ENCODE results near the gene MALSU1. TPM values are rescaled to one million over a fixed set of nuclear protein-coding genes. Genes with fewer than 3 reads are reported as not detected.

MALSU1 gene
- polyA plus RNA-seq, 3 donors = 51.1 to 55.6 (median 52.9) TPM

DNA sequence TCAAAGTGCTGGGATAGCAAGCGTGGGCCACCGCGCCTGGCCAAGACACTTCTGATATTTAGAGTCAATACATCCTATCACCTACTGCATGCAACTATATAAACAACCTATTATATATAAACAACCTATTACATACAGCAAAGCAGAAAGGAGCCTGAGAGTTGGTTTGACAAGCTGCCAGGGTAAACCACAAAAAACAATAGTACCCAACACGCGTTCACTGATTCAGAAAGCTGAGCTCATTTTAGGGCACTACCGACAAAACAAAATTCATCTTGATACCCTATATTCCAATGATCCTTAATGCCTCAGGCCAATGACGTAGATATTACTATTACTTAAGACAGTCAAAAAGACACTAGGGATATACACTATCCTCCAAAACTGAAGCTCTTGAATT is 16.2 kb downstream of the MALSU1 start:
- DNase-seq (ENCODE audit: extremely low read depth in 1 of 11, low read depth in 9 of 11, low spot score in 4 of 11) = no peak

GRCh38 chr7:23331132-23331531 is 32.0 kb downstream of the MALSU1 start:
- no peak for DNase-seq (ENCODE audit: extremely low read depth in 1 of 11, low read depth in 9 of 11, low spot score in 4 of 11)

DNA sequence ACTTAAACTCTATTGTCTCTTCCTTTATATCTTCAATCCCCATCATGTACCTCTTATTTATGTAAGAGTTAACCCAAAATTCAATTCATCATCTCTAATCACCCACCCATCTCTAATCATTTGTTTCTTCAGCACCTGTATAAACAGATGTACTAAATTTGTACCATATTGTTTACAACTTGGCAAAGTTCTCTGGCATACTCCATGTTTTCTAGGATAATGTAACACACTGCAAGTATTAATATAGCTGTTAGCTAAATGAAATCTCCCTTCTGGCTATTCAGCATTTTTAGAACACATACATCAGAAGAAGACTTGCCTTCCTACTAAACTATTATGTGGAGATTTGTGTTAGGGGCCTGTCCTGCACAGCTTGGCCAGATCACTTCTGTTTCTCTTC is 33.1 kb downstream of the MALSU1 start:
- DNase-seq (ENCODE audit: extremely low read depth in 1 of 11, low read depth in 9 of 11, low spot score in 4 of 11) = no peak

GRCh38 chr7:23332910-23333612 is 33.9 kb downstream of the MALSU1 start:
- peak in 2 of 11 donors; percentile 22 to 30 for DNase-seq (ENCODE audit: extremely low read depth in 1 of 11, low read depth in 9 of 11, low spot score in 4 of 11)

- no peak for DNase-seq (ENCODE audit: extremely low read depth in 1 of 11, low read depth in 9 of 11, low spot score in 4 of 11)
Observed at GRCh38 chr7:23333671-23334246, 34.6 kb downstream of the MALSU1 start.

GRCh38 chr7:23334482-23335056 is 35.4 kb downstream of the MALSU1 start:
- DNase-seq (ENCODE audit: extremely low read depth in 1 of 11, low read depth in 9 of 11, low spot score in 4 of 11) = no peak

DNA sequence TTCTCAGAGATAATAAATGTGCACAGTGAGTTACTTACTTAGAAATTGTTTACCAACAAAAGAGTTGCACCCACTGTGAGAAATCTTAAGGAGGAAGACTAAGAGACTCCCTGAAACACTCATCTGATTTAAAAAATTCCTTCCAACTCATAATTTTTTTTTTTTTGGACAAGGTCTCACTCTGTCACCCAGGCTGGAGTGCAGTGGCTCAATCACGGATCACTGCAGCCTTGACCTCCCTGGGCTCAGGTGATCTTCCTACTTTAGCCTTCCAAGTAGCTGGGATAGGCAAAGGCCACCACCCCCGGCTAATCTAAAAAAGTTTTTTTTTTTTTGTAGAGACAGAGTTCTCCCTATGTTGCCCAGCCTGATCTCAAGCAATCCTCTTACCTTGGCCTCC is 36.0 kb downstream of the MALSU1 start:
- no peak for DNase-seq (ENCODE audit: extremely low read depth in 1 of 11, low read depth in 9 of 11, low spot score in 4 of 11)

- no peak for DNase-seq (ENCODE audit: extremely low read depth in 1 of 11, low read depth in 9 of 11, low spot score in 4 of 11)
Observed at GRCh38 chr7:23335621-23336020, 36.5 kb downstream of the MALSU1 start.

DNA sequence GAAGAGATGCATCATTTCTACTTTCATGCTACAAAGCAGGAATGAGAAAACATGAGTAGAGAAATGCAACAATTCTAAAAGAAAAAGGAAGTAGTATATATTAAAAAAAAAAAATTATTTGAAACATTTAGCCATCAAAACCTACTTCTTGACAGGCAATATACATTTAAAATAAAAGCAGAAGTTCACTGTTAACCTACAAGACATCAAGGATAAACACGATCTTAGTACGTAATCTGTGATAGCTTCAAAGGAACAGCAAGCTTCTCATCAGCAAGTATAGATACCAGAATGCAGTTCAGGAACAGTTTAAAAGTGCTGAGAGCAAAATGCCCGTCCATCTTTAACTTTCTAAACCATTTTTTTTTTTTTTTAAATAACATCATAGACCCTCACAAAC is 36.9 kb downstream of the MALSU1 start:
- DNase-seq (ENCODE audit: extremely low read depth in 1 of 11, low read depth in 9 of 11, low spot score in 4 of 11) = no peak

GRCh38 chr7:23336799-23337283 is 37.7 kb downstream of the MALSU1 start:
- no peak for DNase-seq (ENCODE audit: extremely low read depth in 1 of 11, low read depth in 9 of 11, low spot score in 4 of 11)

DNA sequence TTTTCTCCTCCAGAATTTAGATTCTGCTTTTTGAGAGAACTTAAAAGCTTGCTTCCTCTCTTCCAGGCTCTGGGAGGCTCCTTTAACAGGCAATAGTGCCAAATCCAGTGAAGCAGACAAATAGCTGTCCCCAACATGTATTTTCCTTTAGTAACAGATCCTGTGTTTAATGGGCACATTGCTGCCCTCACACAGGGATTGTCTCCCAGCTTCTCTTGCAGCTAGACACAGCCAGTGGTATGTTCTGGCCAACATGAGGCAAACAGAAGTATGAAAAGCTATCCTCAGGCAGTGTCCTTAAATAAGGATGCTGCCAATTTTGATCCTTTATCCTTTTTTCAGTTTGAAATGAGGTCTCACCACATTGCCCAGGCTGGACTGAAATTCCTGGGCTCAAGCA is 38.2 kb downstream of the MALSU1 start:
- no peak for DNase-seq (ENCODE audit: extremely low read depth in 1 of 11, low read depth in 9 of 11, low spot score in 4 of 11)

GRCh38 chr7:23338439-23338838 is 39.3 kb downstream of the MALSU1 start:
- DNase-seq (ENCODE audit: extremely low read depth in 1 of 11, low read depth in 9 of 11, low spot score in 4 of 11) = no peak

GRCh38 chr7:23338863-23339262 is 39.7 kb downstream of the MALSU1 start:
- DNase-seq (ENCODE audit: extremely low read depth in 1 of 11, low read depth in 9 of 11, low spot score in 4 of 11) = no peak

- no peak for DNase-seq (ENCODE audit: extremely low read depth in 1 of 11, low read depth in 9 of 11, low spot score in 4 of 11)
Observed at GRCh38 chr7:23341846-23342598, 42.9 kb downstream of the MALSU1 start.

GRCh38 chr7:23343102-23343501 is 44.0 kb downstream of the MALSU1 start:
- DNase-seq (ENCODE audit: extremely low read depth in 1 of 11, low read depth in 9 of 11, low spot score in 4 of 11) = no peak

DNA sequence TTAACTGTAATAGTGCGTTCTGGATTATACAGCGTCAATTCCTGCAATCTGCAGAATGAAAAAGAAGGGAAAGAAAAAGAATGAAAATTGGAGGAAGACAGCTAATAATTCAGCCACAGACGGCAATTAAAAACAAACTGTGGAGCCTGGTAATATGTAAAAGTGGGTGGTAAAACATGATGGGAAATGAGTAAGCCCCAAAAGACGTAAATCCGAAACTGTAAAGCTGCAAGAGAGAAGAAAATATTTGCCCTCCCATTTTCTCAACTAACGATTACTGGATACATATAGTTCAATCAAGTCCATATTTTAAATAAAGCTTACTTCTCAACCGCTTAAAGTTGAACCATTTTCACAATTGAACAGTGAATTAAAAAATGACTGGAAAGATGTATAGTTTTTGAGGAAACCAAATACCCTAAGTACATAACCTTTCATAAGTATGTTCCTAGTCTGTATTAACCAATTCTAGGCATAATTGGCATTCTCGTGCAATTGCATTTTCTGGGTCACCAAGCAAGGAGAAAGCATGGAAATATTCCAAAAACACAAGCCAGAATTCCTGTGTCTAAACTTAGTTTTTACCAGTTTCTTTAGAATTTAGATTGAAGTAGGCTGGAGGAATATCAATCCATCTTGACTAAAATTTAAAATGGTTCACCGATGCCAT is 44.8 kb downstream of the MALSU1 start:
- DNase-seq (ENCODE audit: extremely low read depth in 1 of 11, low read depth in 9 of 11, low spot score in 4 of 11) = no peak

- DNase-seq (ENCODE audit: extremely low read depth in 1 of 11, low read depth in 9 of 11, low spot score in 4 of 11) = no peak
Observed at GRCh38 chr7:23345601-23346000, 46.5 kb downstream of the MALSU1 start.

DNA sequence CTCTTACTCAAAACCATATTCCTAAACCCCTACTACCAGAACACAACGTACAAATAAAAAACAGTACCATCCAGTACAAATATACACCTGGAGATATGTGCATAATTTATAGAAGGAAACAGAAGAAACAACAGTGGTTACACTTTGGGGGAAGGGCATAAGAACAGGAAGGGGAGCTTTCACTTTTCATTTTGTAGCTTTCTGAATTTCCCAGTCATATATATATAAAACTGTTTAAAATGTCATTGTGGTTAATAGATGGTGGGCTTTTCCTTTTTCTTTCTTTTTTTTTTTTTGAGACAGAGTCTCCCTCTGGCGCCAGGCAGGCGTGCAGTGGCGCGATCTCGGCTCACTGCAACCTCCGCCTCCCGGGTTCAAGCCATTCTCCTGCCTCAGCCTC is 47.2 kb downstream of the MALSU1 start:
- DNase-seq (ENCODE audit: extremely low read depth in 1 of 11, low read depth in 9 of 11, low spot score in 4 of 11) = no peak

- DNase-seq (ENCODE audit: extremely low read depth in 1 of 11, low read depth in 9 of 11, low spot score in 4 of 11) = no peak
Observed at GRCh38 chr7:23347033-23347681, 48.0 kb downstream of the MALSU1 start.

Measured in renal cortex interstitium (tissue), 11 donors.